Gastroesophageal sphincter (tissue), 4 donors: ENCODE data around the gene ST6GALNAC6. TPM values are rescaled to one million over a fixed set of nuclear protein-coding genes. Genes with fewer than 3 reads are reported as not detected.

Experiments
- ATAC-seq: fragments of 150-250 bp; one replicate; pipeline ENCODE4 v1.9.1; 2016; ENCODE audit warnings: mild to moderate bottlenecking, moderate library complexity
- H3K27ac ChIP-seq, 4 donors: fragments of 200-600 bp; sonication (generic) in 3 of 4; 1 replicate in 3 of 4; 2 replicates in 1 of 4; pipeline ENCODE4 v1.5.1; 2016 to 2019
- H3K27me3 ChIP-seq: fragments of 200-600 bp; sonication (generic); one replicate; pipeline ENCODE4 v1.5.1; 2019
- H3K36me3 ChIP-seq, 2 donors: fragments of 200-600 bp; sonication (generic); one replicate each; pipeline ENCODE4 v1.5.1; 2019; ENCODE audit warnings: control low read depth in 1 of 2
- H3K4me1 ChIP-seq, 3 donors: fragments of 200-600 bp; sonication (generic); 1 replicate in 2 of 3; 2 replicates in 1 of 3; pipeline ENCODE4 v1.5.1; 2016 to 2019; ENCODE audit warnings: control low read depth in 2 of 3
- H3K4me3 ChIP-seq, 2 donors: fragments of 200-600 bp; sonication (generic); one replicate each; pipeline ENCODE4 v1.5.1; 2019; ENCODE audit warnings: mild to moderate bottlenecking in 1 of 2, moderate library complexity in 1 of 2
- H3K9me3 ChIP-seq, 3 donors: fragments of 200-600 bp; sonication (generic); one replicate each; pipeline ENCODE4 v1.5.1; 2017 to 2019; ENCODE audit warnings: control low read depth in 2 of 3
- EP300 ChIP-seq: sonication (generic); formaldehyde crosslinking; IDR thresholded peaks from one replicate; pipeline ENCODE4 v1.6.1; 2017; ENCODE audit warnings: antibody characterized with exemption, mild to moderate bottlenecking
- POLR2A ChIP-seq, 2 donors: fragments of 450-650 bp; IDR thresholded peaks; one replicate each; pipeline ENCODE4 v1.6.1; 2017; ENCODE audit warnings: antibody characterized with exemption in 2 of 2, mild to moderate bottlenecking in 2 of 2, moderate library complexity in 1 of 2
- POLR2AphosphoS5 ChIP-seq: sonication (generic); formaldehyde crosslinking; IDR thresholded peaks from one replicate; pipeline ENCODE4 v1.6.1; 2017; ENCODE audit warnings: antibody characterized with exemption
- WGBS, 2 donors: methylation state at CpG; one replicate each; pipeline ENCODE4 v1.1.5; 2018; ENCODE audit warnings: low coverage in 1 of 2; 5-methylcytosine and 5-hydroxymethylcytosine counted together
- total RNA-seq, 4 donors: library from RNA; depleted of rRNA; stranded (reverse); fragments of >200 nt; gene quantifications; one replicate each; pipeline ENCODE4 v1.1.0, GENCODE V29; 2016
- TF ChIP-seq, protein P1 (sequence below), 4 experiments: fragments of 200-600 bp in 2 of 4; fragments of 450-650 bp in 2 of 4; sonication (generic) in 1 of 4; IDR thresholded peaks; one replicate each; pipeline ENCODE4 v1.5.1; 2017 to 2019; ENCODE audit warnings: antibody characterized with exemption in 4 of 4, mild to moderate bottlenecking in 2 of 4, moderate library complexity in 2 of 4

Gene ST6GALNAC6
- total RNA-seq, 4 donors from 2014 or later: 112 to 146 (median 132) TPM

DNA sequence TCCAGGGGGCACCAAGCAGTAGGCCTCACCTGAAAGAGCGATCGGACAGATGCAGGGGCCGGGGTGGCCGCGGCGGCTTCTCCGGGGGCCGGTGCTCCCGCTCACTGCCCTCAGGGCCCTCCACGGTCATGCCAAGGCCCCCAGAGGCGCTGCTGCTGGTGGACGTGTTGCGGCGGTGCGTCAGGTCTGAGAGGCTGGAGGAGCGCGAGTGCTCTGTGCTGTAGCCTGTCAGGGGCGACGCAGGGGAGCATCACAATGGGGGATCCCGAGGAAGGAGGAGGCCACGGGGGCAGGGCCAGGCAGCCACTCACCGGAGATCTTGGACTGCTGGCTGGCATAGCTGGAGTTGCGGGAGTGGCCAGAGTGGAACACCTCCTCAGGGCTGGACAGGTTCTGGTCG, 45.9 kb upstream of the ST6GALNAC6 start:
- Histone ChIP-seq H3K9me3 (no peaks in the 10 kb centered on the region), H3K36me3 (peaks cover 0 to 59% of the 10 kb centered on the region in 2 donors), H3K4me3 (no peak overlapping the region), H3K27me3 (no peaks in the 10 kb centered on the region), H3K4me1 (peaks cover 0 to 73% (median 7%) of the 10 kb centered on the region in 3 donors), H3K27ac (peak overlapping the region in 2 of 4 donors; percentile 27 to 43)
- TF ChIP-seq EP300 (no peak), POLR2AphosphoS5 (no peak)
- TF ChIP-seq, protein P1, sequence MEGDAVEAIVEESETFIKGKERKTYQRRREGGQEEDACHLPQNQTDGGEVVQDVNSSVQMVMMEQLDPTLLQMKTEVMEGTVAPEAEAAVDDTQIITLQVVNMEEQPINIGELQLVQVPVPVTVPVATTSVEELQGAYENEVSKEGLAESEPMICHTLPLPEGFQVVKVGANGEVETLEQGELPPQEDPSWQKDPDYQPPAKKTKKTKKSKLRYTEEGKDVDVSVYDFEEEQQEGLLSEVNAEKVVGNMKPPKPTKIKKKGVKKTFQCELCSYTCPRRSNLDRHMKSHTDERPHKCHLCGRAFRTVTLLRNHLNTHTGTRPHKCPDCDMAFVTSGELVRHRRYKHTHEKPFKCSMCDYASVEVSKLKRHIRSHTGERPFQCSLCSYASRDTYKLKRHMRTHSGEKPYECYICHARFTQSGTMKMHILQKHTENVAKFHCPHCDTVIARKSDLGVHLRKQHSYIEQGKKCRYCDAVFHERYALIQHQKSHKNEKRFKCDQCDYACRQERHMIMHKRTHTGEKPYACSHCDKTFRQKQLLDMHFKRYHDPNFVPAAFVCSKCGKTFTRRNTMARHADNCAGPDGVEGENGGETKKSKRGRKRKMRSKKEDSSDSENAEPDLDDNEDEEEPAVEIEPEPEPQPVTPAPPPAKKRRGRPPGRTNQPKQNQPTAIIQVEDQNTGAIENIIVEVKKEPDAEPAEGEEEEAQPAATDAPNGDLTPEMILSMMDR (IDR thresholded peaks at IDR 0.05): no peak
- 69% methylated on average over 3 of the region's 24 CpGs; no CpG with 5 or more reads in 1 of the 2 donors for whole genome bisulfite sequencing, 2 donors
- no peak for ATAC-seq

DNA sequence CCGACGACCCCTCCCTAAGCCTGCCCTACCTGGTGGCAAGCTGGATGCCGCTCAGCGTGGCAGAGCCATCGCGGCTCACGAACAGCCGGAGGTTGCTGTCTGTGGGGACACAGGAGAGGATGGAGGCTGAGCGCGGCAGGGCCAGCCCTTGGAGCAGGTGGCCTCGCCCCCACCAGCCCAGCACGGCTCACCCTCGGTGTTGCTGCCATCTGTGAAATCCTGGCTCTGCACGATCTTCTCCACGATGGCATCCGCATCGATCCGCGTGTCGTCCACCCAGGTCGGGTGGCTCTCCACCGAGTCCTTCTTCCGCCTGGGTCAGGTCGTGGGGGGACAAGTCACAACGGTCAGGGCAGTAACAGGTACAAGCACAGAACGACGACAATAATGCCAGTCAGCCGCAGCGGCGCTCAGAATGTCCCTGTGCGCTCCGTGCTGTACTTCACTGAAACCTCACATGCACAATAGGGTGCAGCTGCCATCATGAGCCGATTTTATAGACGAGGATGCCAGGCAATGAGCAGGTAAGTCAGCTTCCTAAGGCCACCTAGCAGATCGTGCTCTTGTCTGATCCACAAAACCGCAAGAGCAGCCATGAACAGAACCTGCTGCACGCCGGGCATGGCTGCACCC, 45.3 kb upstream of the ST6GALNAC6 start:
- Histone ChIP-seq H3K27me3 (no peaks in the 10 kb centered on the region), H3K4me3 (no peak overlapping the region), H3K9me3 (no peaks in the 10 kb centered on the region), H3K36me3 (peaks cover 0 to 64% of the 10 kb centered on the region in 2 donors), H3K4me1 (peaks cover 0 to 66% (median 7%) of the 10 kb centered on the region in 3 donors), H3K27ac (peak overlapping the region in 2 of 4 donors; percentile 31 to 58)
- TF ChIP-seq POLR2A (IDR thresholded peaks at IDR 0.05) (no peak), EP300 (no peak), POLR2AphosphoS5 (no peak)
- TF ChIP-seq, protein P1 (IDR thresholded peaks at IDR 0.05): no peak
- ATAC-seq: no peak
- WGBS, 2 donors: 78 to 89% methylated on average over 7 to 14 of the region's 38 CpGs

DNA sequence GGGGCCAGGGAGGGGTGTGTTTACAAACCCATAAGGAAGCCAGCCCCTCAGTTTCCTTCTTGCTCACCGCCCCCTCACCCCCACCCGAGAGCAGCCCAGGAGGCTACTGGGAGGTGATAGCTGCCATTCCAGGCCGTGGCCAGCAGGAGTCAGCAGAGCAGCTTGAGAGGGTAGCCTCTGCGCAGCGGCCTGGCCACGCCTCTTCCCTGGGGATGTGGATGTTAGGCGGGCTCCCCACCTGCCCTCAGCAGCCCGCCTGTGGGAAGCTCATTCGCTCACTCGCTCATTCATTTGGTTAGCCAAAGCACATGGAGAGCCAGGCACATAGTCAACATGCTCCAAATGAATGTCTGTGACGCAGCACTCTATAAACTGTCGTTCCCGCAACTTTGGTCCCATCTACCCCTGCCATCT, 44.3 kb upstream of the ST6GALNAC6 start:
- peak overlapping the region in 3 of 4 donors; percentile 28 to 58 (median 31) for H3K27ac ChIP-seq
- WGBS, 2 donors: no CpG with 5 or more reads among the region's 13 CpGs
- peaks cover 0 to 62% (median 7%) of the 10 kb centered on the region in 3 donors for H3K4me1 ChIP-seq
- H3K36me3 ChIP-seq: peaks cover 0 to 64% of the 10 kb centered on the region in 2 donors
- no peak overlapping the region for H3K4me3 ChIP-seq
- no peaks in the 10 kb centered on the region for H3K27me3 ChIP-seq
- peak; percentile 81 for ATAC-seq
- peak; percentile 31 for TF ChIP-seq POLR2AphosphoS5
- TF ChIP-seq POLR2A (IDR thresholded peaks at IDR 0.05): no peak
- TF ChIP-seq, protein P1 (IDR thresholded peaks at IDR 0.05): peak in 3 of 4 experiments; percentile 96 to 97 (median 96)
- TF ChIP-seq EP300: no peak
- H3K9me3 ChIP-seq: no peaks in the 10 kb centered on the region

DNA sequence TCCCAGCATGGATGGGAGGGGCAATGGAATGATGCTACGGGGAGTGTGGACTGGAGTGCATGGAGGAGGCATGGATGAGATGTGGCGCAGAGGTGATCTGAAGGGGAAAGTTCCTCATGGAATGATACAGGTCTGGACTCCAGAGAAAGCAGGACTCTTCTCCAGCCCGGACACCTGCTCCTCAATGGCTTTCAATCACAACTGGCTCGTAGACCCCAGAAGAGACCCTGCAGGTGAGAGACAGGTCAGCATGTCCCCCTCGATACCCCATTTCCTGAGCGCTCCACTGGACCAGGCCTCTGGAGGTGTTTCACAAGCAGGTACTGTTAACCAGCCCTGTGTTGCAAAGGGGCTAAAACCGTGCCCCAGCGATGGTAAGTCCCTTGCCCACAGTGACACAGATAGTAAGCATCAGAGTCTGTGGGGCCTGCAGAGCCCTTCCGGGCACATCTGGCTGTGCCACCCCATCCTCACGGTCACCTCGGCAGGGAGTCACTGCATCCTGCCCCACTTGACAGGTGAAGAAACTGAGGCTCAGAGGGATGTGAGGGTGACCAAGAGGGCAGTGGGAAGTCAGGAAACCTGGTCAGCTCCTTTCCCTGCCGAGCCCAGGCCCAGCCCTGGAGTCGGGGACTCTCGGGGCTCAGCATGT, 43.7 kb upstream of the ST6GALNAC6 start:
- Histone ChIP-seq H3K4me1 (peaks cover 0 to 62% (median 11%) of the 10 kb centered on the region in 3 donors), H3K36me3 (peaks cover 0 to 63% of the 10 kb centered on the region in 2 donors), H3K27ac (peak overlapping the region in 3 of 4 donors; percentile 31 to 58 (median 54)), H3K9me3 (no peaks in the 10 kb centered on the region), H3K4me3 (no peak overlapping the region), H3K27me3 (no peaks in the 10 kb centered on the region)
- TF ChIP-seq, protein P1 (IDR thresholded peaks at IDR 0.05): no peak
- TF ChIP-seq POLR2A (IDR thresholded peaks at IDR 0.05): no peak
- TF ChIP-seq EP300: no peak
- no peak for TF ChIP-seq POLR2AphosphoS5
- WGBS, 2 donors: 58 to 71% methylated on average over 2 to 3 of the region's 14 CpGs
- no peak for ATAC-seq
